Esophagus mucosa (tissue), 1 donor: ENCODE results near the gene PLEKHA8. TPM values are rescaled to one million over a fixed set of nuclear protein-coding genes. Genes with fewer than 3 reads are reported as not detected.

ENCODE experiments used
- ATAC-seq: fragments of 200-7000 bp; cut with Tn5 transposase; one replicate; pipeline ENCODE4 v1.9.1; 2020
- total RNA-seq: library from RNA; stranded (reverse); gene quantifications from one replicate; pipeline ENCODE4 v1.2.4, GENCODE V29; 2023
- donor health status: DM: yes; HTN: yes; CAD: no.

Gene PLEKHA8
- total RNA-seq, 1 donor from 2014 or later: 5.7 TPM

DNA sequence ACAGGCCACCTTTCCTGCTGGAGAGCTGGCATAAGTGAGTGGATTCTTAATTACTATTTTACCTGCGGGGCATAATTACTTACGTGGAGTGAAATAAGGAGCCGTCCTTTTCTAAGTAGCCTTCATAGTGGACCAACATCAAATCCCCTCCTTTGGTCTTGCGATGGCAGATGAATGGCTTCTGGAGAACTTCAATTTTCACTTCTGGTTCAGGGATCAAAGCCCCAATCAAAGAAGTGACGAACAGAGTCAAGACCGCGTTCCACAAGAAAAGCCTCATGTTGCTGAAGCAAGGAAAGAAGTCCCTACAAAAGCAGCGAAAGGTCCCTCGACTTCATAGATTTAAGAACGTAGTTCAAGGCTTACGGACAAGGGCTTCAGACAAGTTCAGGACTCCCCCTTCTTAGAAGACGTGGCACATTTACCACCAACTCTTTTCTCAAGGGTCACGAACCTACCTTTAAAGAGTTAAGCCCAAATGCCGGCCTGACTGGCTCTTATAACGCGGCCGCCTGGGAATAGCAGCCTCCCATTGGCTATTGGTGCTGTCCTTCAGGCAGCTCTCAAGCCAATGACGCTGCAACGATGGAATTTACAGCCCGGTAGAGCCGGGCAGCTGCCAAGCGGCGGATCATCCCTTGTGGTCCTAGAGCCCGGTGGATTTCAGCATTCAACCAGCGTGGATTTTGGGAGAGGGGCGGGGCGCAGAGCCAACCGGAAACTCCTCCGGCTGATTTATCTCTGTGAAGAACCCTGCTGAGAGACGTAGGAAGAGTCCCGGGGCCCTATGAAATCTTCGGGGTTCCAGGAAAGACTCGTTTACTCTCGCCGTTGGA lies 1.8 kb upstream of the PLEKHA8 start, which contains the start of gene FKBP14:
Gene FKBP14 (minus strand): TSS at position 474 of the 836 bp plus-strand sequence. CDS start 194 bp downstream, at position 280.
- peak; percentile 96 for ATAC-seq

DNA sequence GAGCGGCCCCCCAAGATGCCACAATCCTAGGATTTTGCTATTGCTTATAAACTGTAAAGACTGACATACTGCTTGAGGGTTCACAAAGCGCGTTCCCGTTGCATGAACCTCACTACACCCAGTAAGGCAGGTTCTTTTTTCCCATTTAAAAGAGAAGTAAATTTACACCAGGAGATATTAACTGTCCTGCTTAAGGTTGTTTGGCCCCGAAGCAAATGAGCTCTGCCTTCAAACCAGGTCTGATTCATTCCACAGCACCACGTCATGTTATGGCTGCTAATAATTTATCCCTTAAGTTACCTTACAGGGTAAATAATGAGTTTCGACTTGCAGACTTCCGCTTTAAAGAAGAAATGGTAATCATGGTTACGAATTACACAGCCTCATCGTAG lies 1.2 kb upstream of the PLEKHA8 start:
- peak; percentile 66 for ATAC-seq

DNA sequence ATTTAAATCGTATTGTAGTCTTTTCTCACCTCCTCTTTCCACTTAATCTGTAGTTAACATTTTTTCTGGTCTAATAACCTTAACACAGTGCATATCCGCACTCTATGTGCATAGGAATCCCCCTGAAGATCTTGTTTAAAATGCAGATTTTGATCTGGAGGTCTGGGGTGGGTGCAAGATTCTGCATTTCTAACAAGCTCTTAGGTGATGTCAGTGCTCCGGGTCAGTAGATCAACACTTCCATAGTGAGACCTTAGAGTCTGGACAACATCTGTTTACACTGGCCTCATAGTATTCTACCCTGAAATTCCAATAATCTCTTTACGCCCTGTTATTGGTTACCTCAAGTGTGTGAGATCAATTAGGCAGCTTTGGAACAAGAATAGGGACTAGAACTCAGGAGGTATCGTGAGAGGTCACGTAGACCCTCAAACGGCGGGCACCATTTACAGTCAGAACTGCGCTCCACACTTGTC lies 434 bp upstream of the PLEKHA8 start:
- ATAC-seq: no peak

DNA sequence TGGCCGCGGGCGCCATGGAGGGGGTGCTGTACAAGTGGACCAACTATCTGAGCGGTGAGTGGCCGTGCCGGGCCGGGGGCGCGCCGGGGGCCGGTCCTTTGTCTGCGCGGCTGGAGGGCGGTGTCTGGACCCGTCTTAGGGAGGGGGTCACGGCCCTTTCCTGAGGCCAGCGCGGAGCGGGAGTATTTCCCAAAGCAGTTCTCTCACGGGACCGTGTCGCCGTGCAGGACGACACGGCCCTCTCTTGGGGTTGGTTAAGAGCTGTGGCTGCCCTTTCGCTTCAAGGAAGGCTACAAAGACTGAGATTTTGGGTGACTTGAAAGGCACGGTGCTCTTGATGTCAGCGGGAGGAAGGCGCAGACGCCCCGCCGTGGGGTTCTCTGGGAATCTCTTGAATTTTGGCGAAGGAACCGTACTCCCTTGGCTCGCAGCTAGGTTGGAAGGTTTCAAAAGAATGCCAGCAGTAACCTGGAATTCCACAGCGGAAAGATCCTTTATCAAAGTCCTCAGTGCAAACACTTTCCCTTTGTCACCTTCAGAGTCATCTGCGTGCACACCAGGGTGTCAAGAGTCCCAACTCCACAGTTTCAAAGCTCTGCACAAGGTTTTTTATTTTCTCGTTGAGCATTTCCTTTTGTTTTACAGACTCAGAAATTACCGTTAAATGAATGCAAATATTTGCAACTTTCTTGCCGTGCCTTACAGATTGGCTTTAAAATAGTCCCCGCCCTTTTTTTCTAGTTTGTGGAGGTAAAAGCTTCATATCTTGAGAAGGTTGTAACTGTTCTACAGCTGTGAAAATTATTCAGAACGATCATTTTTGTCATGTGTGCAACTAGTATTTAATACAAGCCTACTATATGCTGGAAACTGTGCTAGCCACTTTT lies 780 bp downstream of the PLEKHA8 start:
- ATAC-seq: no peak

DNA sequence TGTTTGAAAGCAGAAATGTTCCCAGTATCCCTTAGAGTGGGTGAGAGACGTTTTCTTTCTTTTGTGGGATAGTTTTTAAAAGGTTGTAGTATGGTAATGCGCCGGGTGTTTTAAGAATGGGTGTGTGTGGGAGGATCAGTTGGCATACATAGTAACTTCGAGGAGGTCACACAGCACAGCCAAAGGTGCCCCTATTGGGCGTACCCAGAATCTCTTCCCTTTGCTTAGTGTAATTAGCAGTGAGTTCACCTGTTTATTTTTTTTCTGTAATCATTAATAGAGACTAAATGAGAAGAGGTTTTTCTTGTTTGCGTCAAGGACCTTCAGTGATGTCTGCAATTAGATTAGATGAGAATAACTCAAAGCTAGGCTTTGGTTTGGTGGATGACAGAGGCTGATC lies 1.5 kb downstream of the PLEKHA8 start:
- no peak for ATAC-seq

DNA sequence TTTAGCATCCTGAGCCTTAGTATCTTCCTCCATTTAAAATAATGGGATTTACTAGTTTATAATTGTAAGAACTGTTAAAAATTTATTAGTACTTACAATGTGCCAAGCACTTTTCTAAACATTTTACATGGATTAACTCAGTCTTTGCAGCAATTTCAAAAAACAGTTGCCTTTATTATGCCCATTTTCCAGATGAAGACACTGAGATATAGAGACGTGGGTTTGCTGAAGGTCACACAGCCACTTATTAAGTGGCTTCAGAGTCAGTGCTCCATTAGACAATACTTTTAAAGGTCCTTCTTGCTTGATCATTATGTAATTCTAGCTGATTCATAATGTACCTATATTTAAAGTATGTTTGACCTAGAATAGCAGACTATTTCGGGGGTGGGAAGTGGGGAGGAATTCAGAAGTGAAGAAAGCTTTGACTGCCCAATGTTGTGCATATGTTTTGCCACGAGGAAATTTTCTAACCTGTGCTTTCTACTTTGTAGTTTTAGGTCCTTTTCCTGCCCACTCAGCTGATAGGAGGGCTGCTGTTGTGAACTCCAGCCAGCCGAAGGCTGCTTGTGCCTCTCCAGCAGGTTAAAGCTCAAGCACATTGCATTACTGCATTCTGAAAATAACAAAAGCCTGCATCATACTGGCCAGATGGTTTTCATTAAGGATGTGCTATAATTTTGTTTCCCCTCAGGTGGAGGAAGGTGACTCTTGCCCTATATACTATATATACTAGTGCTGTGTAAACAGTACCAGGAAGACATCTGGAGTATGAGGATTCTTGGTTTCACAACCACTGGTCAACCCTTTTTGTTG lies 4.3 kb downstream of the PLEKHA8 start:
- ATAC-seq: no peak

DNA sequence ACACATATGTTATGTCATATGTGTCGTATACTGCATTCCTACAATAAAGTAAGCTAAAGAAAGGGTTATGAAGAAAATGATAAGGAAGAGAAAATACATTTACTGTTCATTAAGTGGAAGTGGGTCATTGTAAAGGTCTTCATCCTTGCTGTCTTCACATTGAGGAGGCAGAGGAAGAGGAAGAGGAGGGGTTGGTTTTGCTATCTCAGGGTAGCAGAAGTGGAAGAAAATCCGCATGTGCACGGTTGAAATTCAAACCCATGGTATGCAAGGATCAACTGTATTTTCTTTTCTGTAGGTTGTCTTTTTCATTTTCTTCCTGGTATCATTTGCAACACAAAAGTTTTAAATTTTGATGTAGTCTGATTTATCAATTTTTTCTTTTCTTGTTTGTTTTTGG lies 6.3 kb downstream of the PLEKHA8 start:
- no peak for ATAC-seq

DNA sequence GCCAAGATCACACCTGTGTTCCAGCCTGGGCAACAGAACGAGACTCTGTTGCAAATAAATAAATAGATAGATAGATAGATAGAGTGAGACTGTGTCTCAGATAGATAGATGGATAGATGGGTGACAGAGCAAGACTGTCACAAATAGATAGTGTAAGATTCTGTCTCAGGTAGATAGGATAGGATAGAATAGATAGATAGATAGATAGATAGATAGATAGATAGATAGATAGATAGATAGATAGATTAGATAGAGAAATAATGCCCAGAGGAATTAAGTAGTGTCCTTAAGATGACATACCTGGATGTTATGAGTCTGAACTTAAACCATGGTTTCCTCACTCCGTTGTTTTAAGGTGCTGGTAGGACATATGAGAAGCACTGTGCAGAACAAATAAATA lies 8.0 kb downstream of the PLEKHA8 start:
- no peak for ATAC-seq

DNA sequence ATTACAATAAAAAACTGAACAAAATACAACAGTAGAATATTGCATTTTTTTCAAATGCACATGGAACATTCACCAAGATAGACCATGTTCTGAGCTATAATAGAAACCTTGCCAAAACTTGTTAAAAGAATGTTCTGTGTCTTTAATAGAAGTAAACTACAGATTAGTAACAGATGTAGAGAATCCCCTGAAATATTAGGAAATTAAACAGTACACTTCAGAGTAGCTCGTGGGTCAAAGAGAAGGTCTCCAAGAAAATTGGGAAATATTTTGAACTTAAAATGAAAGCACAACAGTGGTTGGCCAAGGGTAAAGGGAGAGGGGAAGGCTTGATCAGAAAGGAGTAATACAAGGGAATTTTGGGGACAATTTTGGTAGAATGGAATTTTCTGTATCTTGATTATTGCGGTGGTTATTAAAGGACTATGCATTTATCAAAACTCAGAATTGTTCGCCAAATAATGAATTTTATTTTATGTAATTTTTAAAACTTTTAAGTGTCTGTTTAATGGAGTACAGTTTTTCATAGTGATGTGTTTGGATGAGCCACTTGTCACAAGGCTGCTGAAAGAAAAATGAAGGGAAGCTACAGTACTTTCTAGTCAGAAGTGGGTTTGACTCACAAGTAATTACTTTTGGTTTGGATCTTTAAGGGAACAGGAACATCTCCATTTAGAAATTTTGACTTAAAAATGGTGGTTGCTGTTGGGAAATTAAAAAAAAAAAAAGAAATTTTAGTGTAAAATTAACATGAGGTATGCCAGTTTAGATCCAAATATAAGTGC lies 10.2 kb downstream of the PLEKHA8 start:
- ATAC-seq: no peak

DNA sequence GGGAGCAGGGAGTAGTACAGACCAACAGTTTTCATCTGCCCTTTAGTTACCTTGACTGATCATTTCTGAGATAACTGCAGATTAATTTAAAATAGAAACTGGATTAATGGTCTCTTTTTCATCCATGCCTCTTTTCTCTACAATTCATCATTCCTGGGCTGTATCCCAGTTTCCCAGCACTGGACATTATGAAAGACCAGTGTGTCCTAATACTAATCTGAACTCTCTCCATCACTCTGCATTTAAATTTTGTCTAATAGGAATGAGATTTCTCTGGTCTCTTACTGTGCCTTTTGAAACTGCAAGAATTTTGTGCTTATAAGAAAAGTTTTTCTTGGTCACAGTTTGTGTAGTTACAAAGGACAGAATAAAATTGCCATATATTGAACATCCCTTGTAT lies 12.7 kb downstream of the PLEKHA8 start:
- no peak for ATAC-seq

DNA sequence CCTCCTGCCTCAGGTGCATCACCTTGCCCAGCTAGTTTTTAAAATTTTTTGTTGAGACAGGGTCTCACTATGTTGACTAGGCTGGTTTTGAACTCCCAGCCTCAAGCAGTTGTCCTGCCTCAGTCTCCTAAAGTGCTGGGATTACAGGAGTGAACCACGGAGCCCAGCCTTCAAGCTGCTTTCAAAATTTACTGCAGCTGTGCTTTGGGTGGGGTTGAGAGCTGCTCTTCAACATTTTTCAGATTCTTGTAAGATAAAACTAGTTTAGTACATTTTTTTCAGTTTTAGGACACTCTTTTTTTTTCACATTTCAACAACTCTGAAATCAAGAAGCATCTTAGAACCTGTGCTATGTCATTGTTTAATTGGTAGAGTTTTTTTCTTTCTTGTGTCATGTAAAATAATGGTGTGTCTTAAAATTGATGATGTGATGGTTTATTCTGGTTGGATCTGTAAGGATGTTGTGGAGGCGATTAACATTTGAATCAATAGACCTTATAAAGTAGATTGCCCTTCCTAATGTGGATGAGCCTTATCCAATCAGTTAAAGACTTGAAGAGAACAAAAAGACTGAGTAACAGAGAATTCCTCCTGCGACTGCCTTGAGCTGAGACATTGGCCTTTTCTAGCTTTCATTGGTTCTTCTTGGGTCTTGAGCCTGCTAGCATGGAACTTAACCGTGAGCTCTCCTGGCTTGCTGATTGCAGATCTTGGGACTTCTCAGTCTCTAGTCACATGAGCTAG lies 13.5 kb downstream of the PLEKHA8 start:
- no peak for ATAC-seq

DNA sequence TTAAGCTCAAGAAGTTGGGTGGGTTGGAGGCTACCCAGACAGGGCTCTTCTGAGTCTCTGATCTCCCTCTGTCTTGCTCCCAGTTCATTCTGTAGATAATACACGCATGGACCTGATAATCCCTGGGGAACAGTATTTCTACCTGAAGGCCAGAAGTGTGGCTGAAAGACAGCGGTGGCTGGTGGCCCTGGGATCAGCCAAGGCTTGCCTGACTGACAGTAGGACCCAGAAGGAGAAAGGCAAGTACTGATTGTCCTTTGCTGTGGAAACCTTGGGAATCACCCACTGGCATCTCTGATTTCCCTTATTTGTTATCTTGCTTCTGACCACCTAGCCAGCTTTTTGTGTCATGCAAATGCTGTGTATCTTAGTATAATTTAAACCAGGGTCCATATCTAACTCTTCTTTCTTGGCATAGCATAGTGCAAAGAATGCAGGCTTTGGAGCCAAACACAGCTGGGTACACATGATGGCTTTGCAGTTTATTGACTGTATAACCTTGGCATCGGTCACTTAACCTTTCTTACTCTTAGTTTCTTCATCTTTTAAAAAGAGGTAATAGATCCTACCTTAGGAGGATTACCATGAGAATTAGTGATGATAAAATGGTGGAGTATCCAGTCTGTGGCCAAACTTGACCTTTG lies 18.0 kb downstream of the PLEKHA8 start:
- no peak for ATAC-seq

DNA sequence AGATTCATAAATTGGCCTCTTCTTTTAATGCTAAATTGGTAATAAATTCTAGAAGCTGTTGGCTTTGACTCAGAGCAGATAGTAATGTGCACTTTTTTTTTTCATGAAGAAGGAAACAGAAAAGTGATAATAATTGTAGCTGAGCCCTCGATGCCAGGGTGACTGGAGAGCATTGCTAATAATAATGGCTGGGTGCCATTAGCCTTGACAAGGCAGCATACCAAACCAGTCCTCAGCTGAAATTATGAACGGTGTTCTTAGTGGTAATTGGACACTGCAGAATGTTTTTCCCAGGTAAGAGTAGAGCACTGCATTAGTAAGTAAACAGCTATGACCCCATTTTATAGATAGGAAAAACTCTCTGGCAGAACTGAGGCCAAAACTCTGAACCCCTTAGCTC lies 18.9 kb downstream of the PLEKHA8 start:
- ATAC-seq: no peak

DNA sequence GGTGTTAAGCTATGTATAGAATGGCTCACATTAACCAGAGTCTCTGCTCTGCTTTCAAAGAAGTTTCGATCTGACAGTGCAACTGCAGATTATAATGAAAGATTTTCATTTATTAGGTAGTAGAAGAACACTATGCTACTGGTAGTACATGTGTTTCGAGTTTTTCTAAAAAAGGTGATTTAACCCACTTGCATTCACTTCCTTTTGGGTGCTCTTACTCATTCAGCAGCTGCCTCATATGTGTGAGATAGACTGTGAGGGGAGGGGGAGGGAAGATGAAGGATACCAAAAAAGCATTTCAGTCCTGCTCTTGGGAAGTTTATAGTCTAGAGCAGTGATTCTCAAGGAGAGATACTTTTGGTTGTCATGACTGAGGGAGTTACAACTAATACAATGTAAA lies 20.4 kb downstream of the PLEKHA8 start:
- no peak for ATAC-seq

DNA sequence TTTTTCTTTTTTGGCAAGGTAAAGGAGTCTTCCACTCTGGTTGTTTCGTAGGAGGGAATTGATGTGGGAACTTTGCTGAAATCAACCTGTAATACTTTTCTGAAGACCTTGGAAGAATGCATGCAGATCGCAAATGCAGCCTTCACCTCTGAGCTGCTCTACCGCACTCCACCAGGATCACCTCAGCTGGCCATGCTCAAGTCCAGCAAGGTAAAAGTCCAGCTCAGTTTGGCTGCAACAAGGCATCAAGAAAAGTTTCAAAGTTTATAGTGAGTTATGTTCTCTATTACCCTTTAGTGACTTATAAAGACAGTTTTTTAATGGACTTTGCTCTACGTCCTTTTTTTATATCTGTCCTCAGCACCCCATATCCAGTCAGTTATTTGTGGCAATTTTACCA lies 21.0 kb downstream of the PLEKHA8 start:
- no peak for ATAC-seq

DNA sequence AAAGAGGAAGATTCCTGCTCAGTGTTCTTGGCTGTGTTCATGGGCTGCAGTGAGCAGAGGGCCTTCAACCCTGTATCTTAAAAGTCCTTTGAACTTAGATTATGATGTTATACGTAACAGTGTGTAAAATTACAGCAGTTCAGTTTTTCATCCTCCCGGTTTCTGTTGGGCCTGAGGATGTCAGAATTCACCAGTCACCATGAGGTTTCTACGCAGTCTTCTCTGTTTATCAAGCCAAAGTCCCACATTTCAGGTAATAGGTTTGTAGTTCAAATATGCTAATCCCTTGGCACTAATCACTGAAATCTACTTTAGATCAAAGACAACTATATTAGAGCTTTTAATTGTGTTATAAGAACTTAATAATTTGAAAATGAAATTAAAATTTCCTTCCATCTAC lies 24.9 kb downstream of the PLEKHA8 start:
- ATAC-seq: no peak

DNA sequence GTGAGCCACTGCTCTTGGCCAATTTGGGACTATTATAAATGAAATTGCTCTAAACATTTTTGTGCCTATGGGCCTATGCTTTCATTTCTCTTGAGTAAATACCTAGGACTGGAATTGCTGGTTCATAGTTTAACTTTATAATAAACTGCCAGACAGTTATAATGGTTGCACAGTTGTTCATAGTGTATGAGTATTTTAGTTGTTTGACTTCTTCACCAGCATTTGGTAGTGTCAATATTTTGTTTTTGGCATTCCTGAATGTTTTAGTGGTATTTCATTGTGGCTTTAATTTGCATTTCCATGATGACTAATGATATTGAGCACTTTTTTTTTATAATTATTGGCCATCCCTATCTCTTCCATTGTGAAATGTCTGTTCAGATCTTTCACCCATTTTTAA lies 29.5 kb downstream of the PLEKHA8 start:
- no peak for ATAC-seq

DNA sequence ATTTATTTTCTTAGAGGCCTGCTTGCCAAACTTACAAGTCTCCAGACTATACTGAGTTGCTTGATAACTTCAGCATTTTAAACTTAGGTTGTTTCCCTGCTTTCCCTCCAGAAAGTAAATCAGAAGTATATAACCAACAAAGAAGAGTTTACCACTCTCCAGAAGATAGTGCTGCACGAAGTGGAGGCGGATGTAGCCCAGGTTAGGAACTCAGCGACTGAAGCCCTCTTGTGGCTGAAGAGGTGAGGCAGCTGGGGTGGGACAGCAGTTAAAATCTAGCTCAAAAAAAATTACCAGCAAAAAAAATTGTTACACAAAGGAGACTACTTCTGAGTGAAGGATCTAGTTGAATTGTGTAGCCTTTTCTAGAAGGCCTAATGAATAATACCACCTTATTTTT lies 33.6 kb downstream of the PLEKHA8 start:
- peak; percentile 58 for ATAC-seq

DNA sequence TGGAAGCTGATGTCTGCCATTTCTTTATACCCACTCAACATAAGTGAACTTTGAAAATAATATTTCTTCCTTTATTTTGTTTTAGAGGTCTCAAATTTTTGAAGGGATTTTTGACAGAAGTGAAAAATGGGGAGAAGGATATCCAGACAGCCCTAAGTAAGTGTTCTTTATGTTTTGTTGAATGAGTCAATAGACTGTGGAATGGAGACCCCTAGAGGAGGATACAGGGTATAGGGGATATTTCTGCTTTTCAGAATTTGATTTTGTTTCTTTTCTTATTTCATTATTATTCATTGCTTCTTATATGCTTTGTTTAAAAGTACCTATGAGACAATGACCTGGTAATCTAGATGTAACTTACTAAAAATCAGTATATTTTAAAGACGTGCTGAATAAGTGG lies 34.4 kb downstream of the PLEKHA8 start:
- ATAC-seq: no peak

DNA sequence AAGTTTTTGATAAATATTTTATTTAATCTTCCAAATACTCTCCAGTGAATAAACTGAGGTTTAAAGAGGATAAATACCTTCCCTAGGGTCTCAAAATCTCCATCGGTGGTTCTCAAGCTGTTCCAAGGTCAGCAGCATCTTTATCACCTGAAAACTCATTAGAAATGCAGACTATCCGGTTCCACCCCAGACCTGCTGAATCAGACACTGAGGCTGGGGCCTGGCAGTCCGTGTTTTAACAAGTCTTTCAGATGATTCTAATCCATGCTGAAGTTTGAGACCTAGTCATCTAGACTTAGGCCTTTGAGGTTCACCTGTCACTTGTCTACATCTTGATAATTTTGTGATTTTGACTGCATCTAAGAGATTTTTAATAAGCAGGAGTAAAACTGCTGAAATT lies 37.5 kb downstream of the PLEKHA8 start:
- ATAC-seq: peak; percentile 75

DNA sequence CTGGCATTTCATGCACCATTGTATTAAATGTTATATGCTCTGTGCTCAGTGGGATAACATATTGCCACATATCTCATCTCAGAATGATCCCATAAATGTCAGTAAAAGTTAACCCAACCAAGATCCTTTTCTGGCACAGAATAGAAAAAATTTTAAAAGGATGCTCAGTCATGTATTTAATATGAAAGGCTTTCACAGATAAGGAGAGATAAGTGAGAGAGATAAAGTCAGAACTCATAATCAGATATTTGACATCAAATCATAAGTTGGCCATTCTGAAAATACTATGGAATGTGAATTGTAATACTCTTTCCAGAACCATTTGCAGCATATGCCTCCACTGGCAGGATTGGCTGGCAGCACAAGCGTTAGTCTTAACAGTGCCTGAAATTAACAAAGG lies 38.5 kb downstream of the PLEKHA8 start:
- ATAC-seq: no peak
